Muscle of leg (tissue), 11 donors: Measurements from ENCODE around the gene SERGEF. TPM values are rescaled to one million over a fixed set of nuclear protein-coding genes. Genes with fewer than 3 reads are reported as not detected.
A peak's percentile ranks its signal among the peaks of the same experiment; 100 is the strongest.

Experiments
- DNase-seq: peaks from one replicate; pipeline ENCODE4 v3.0.0; 2013
- H3K27ac ChIP-seq: one replicate; pipeline ENCODE4 v1.5.1; 2013; ENCODE audit warnings: mild to moderate bottlenecking, low read length, control low read depth
- H3K27me3 ChIP-seq: one replicate; pipeline ENCODE4 v1.6.1; 2013; ENCODE audit warnings: low read length; ENCODE audit not compliant: control insufficient read depth, insufficient read depth
- H3K36me3 ChIP-seq: one replicate; pipeline ENCODE4 v1.6.1; 2013; ENCODE audit warnings: low read length; ENCODE audit not compliant: control insufficient read depth, insufficient read depth
- H3K4me1 ChIP-seq: one replicate; pipeline ENCODE4 v1.6.1; 2013; ENCODE audit warnings: low read length; ENCODE audit not compliant: control insufficient read depth, insufficient read depth
- H3K4me3 ChIP-seq: one replicate; pipeline ENCODE4 v1.5.1; 2013; ENCODE audit warnings: low read length, control low read depth
- H3K9me3 ChIP-seq: replicated peaks from 2 replicates; pipeline ENCODE4 v1.6.1; 2013; ENCODE audit warnings: low read depth, low read length; ENCODE audit not compliant: control insufficient read depth
- WGBS: methylation state at CpG from one replicate; pipeline ENCODE4 v1.1.5; 2013; ENCODE audit warnings: missing lambda C conversion rate; ENCODE audit not compliant: insufficient coverage; 5-methylcytosine and 5-hydroxymethylcytosine counted together
- polyA plus RNA-seq, 8 donors: library from polyadenylated mRNA; unstranded; fragments of 120-200 nt; gene quantifications; one replicate each; pipeline versions ENCODE4 v1.2.1 to v1.2.3, GENCODE V29; 2013; ENCODE audit warnings: inconsistent platforms in 1 of 8, low replicate concordance in 1 of 8; ENCODE audit not compliant: insufficient read length in 8 of 8, insufficient read depth in 1 of 8
- total RNA-seq: library from RNA; stranded (reverse); fragments of 120-200 nt; gene quantifications from one replicate; pipeline ENCODE4 v1.2.4, GENCODE V29; 2013

SERGEF gene
- total and polyA plus RNA-seq, 9 donors: 8.8 to 15.7 (median 11.9) TPM

DNA sequence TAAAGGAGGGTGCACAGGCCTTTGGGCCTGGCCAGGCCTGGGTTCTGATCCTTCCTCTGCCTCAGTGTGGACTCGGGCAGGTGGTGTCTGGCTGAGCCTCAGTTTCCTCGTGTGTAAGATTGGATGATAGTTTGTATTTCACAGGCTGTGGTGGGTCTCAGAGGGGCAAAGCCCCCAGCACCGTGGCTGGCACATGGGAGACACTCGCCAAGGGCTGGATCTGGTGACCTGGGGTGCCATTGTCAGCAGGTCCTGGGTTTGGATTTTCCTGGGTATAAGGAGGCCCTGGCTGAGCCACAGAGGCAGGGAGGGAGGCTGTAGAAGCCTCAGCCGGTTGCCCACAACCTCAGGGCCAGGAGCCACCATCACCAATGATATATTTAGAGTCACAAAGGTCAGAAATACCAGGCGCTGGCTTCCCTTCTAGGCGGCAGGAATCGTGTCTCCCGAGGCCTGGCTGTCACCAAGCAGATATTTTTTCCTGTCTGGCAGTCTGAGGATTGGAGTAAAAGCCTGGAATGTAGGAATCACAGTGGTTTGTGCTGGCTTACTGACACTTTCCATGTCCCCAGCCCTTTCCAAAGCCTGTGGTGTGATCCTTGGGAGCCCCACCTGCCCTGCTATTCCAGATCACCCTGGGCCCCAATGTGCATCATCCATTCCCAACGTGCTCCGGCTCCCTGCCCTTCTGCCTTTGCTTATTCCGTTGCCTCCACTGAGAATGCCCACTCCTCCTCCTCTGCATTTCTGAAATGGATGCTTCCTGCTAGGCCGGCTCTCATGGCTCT, 262.6 kb downstream of the SERGEF start:
- WGBS: 59% methylated on average over 8 of the region's 13 CpGs
- no peaks in the 10 kb centered on the region for H3K9me3 ChIP-seq
- no peak for DNase-seq
- H3K27ac ChIP-seq: peak overlapping the region; percentile 7
- H3K36me3 ChIP-seq: no peaks in the 10 kb centered on the region
- H3K4me3 ChIP-seq: no peak overlapping the region
- peaks cover 2% of the 10 kb centered on the region for H3K27me3 ChIP-seq
- H3K4me1 ChIP-seq: peaks cover 40% of the 10 kb centered on the region

DNA sequence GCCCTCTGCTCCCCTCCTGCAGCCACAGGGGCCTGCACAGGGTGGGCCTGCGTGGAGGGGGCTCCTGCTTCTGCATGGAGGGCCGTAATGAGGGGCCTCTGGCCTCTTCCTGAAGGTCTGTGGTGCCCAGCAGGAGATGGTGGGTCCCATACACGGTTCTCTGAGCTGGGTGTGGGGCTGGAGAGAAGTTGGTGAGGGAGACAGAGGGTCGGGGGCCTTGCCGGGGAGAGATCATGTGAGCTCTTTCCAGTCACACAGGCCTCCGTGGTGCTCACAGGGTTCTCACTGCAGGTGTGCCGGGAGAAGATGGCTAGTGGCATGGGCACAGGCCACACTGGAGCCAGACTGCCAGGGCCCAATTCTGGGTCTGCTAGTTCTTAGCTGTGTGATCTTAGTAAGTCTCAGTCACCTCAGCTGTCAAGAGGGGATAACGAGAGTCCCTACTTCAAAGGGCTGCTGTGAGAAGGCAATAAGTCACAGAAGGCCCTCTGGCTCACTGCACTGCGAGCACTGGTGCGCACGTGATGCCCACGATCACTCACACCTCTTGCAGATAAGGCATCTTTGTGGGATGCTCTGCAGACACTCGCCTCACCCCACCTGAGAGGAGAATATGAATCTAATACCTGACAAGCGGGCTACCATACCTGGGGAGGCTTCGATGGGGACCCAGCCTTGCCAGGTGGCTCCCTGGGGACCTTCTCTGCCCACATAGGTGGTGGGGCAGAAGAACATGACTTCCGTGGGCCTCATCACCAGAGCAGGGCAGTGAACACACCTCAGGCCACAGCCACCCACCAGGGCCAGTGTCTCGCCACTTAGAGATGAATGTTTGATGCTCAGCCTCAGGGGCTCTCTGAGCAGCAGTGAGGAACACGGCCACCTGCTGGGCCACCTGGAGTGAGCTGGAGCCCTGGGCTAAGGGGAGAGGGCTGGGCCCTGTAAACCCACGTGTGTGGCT, 263.8 kb downstream of the SERGEF start:
- DNase-seq: no peak
- no peaks in the 10 kb centered on the region for H3K9me3 ChIP-seq
- H3K27ac ChIP-seq: no peak overlapping the region
- peaks cover 2% of the 10 kb centered on the region for H3K27me3 ChIP-seq
- 63% methylated on average over 13 of the region's 19 CpGs for WGBS
- H3K36me3 ChIP-seq: no peaks in the 10 kb centered on the region
- H3K4me3 ChIP-seq: no peak overlapping the region
- H3K4me1 ChIP-seq: peaks cover 40% of the 10 kb centered on the region

DNA sequence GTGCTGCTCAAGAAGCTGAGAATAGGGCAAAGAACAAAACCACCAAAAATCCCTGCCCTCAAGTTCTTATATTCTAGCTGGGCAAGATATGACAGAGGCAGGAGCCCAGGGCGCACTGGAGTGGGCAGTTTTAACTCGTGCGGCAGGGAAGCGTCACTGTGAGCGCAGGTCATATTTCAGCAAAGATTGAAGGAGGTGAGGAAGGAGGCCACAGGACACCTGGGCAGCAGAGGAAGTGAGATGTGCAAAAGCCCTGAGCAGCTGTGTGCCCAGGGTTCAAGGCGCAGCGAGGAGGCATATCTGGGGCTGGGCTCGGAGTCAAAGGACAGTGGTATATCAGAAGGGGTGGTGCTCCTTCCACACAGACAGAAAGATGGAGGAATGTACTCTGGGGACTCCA, 264.8 kb downstream of the SERGEF start:
- no peaks in the 10 kb centered on the region for H3K36me3 ChIP-seq
- WGBS: 74% methylated on average over 8 of the region's 8 CpGs
- H3K4me3 ChIP-seq: no peak overlapping the region
- no peak for DNase-seq
- peaks cover 40% of the 10 kb centered on the region for H3K4me1 ChIP-seq
- H3K27me3 ChIP-seq: peaks cover 2% of the 10 kb centered on the region
- H3K27ac ChIP-seq: peak overlapping the region; percentile 73
- H3K9me3 ChIP-seq: no peaks in the 10 kb centered on the region

DNA sequence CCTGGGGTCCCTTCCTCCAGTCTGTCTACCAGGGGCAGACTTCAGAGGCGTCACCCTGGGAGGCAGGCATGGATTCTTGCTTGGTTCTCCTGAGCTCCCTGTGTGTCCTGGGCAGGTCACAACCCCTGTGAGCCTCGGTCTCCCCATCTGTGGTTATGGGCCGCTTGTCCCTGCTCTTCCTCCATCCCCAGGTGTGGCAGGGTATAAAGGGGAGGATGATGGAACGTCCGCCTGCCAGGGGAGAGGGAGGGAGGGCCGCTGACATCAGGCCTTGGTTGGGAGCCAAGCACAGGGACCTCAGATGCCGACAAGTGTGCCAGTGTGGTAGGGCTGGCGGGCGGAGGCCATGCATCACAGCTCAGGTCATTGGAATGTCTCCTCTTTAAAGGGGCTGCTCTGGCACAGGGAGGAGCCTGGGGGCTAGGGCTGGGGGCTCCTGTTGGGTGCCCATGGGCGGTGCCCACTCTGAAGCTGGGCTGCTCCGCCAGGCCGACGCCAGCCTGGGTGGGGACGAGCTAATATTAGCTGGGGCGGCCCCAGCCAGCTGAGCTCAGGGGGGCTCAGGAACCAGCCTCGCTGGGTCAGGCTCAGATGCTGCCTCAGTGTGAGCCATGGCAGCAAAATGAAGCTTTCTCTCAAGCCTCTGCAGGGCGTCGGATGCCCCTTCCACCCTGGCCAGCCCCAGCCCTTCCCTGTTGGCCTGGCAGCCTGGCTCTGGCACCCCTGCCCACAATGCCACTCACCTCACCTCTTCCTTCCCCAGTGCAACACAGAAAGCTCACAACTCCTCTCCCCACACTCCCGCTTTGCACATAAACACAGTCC, 265.5 kb downstream of the SERGEF start:
- peak; percentile 28 for DNase-seq
- Histone ChIP-seq H3K9me3 (no peaks in the 10 kb centered on the region), H3K27me3 (peaks cover 2% of the 10 kb centered on the region), H3K36me3 (no peaks in the 10 kb centered on the region), H3K4me1 (peaks cover 35% of the 10 kb centered on the region), H3K4me3 (no peak overlapping the region), H3K27ac (peak overlapping the region; percentile 73)
- 80% methylated on average over 17 of the region's 19 CpGs for WGBS

DNA sequence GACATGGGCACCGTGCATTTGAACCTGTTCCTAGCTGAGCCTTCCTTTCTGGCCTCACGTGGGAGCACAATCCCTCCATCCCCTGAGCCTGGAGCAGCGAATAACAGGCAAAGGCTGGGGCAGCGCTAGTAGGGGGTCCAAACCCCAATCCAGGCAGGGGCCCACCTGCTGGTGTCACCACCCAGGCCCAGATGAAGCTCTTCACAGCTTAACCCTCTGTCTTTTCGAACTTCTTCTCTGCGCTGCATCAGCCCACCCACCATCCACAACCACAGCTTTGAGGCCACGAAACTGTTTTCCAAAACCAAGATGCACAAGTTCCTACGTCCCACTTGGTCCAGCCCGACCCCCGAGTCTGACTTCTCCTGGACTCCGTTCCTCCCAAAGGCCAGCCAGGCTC, 266.8 kb downstream of the SERGEF start:
- peaks cover 28% of the 10 kb centered on the region for H3K4me1 ChIP-seq
- DNase-seq: no peak
- peaks cover 2% of the 10 kb centered on the region for H3K27me3 ChIP-seq
- WGBS: 88% methylated on average over 10 of the region's 11 CpGs
- no peaks in the 10 kb centered on the region for H3K36me3 ChIP-seq
- H3K9me3 ChIP-seq: no peaks in the 10 kb centered on the region
- no peak overlapping the region for H3K4me3 ChIP-seq
- no peak overlapping the region for H3K27ac ChIP-seq

DNA sequence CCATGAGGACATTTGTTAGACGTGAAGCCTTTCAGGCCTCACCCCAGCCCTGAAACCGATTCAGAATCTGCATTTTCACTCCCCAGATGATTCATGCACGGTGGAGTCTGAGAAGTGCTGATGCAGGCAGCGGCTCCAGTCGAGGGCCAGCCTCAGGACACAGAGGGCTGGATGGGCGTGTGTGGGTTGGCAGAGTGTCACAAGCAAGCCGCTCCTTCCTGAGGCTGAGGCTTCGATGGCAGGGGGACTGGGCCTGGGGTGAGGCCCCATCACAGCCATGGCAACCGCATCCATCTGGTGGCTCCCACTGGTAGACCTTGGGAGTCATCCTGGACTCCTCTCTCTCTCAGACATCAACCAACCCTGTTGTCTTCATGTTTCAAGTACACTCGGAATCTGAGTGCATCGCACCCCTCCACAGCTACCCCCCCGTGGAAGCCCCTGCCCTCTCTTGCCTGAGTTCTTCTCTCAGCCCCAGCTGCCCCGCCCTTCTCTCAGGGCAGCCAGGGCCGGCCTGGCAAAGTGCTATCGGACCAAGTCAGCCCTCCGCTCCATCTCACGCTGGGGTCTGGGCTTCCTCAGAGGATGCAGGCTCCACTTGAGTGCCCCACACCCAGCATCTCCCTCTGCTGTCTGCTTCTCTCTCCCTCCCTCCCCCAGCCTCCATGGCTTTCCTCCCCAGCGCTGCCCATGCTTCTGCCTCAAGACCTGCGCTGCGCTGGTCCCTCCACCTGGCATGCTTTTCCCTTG, 267.6 kb downstream of the SERGEF start:
- Histone ChIP-seq H3K4me3 (no peak overlapping the region), H3K36me3 (no peaks in the 10 kb centered on the region), H3K27ac (no peak overlapping the region), H3K4me1 (peaks cover 22% of the 10 kb centered on the region), H3K9me3 (no peaks in the 10 kb centered on the region), H3K27me3 (peaks cover 5% of the 10 kb centered on the region)
- DNase-seq: no peak
- WGBS: 79% methylated on average over 19 of the region's 20 CpGs

DNA sequence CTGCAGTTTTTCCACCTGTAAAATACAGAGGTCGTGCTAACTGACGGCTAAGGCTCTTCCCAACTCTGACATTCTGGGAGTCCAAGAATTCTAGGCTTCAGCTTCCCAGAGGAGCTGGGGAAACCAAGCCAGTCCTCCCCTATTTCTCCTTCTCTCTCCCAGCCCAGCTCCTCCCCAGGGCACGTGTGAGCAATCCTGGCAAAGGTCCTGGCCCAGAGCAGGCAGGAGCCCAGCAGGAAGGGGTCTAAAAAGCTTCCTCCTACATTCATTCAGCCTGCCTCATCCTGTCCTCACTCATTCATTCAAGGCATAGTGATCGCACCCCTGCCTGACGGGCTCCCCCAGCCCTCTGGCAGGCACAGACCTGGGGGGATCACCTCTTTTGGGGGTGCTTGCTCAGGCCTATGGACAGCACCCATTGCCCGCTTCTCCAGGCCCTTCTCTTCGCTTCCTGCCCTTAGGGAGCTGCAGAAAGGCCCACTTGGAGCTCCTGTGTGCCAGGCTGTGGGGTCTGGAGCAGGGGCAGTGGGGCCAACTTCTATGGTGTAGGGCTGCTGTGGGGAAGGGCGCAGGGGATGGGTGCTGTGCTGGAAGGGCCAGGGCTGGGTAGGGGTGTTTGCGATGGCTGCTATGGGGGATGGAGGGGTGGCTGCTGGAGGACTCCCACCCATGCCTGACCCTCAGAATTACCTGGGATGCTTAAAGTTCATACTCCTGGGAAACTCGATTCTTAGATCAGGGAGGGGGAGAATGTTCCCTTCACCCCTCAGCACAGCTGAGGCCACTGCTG, 268.5 kb downstream of the SERGEF start:
- peaks cover 12% of the 10 kb centered on the region for H3K27me3 ChIP-seq

DNA sequence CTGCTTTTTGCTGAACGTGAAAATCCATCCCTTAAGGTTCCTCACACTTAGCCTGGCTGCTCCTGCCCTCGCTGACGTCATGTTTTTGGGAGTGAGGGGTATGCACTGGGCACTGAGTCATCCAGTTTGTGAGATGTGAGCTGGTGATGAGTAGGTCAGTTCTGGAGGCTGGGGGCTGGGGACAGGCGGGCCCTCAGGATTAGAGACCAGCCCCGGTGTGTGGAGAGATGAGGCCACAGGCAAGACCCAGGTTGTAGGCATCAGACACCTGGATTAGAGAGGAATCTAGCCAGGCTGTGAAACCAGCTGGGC, 269.1 kb downstream of the SERGEF start:
- Histone ChIP-seq H3K4me1 (peaks cover 15% of the 10 kb centered on the region), H3K36me3 (no peaks in the 10 kb centered on the region), H3K27me3 (peaks cover 18% of the 10 kb centered on the region), H3K4me3 (no peak overlapping the region), H3K27ac (no peak overlapping the region), H3K9me3 (no peaks in the 10 kb centered on the region)
- 95% methylated on average over 2 of the region's 5 CpGs for WGBS
- no peak for DNase-seq

More for the DNA sequence above, 268.5 kb downstream of the SERGEF start:
- Histone ChIP-seq H3K27ac (no peak overlapping the region), H3K36me3 (no peaks in the 10 kb centered on the region), H3K4me3 (no peak overlapping the region), H3K4me1 (peaks cover 15% of the 10 kb centered on the region), H3K9me3 (no peaks in the 10 kb centered on the region)
- WGBS: 66% methylated on average over 8 of the region's 10 CpGs
- DNase-seq: no peak
